DMS 273 treated with DMSO at 0.1 percent for 48 hours (cell line): ENCODE measurements around the gene SS18.
"Not testable (repeated sequence)": the region's sequence is repeated elsewhere in the genome, so short reads cannot be mapped to it uniquely, and the experiment has no call there.

ENCODE experiments used
- DNase-seq: peaks from one replicate; lab custom pipeline; 2025; lab: John Stamatoyannopoulos, UW

The SS18 gene

GRCh38 chr18:26090130-26091046 lies at the start of gene SS18:
TSS of gene SS18 (minus strand) at chr18:26090613. CDS start at chr18:26090569, 44 bp downstream.
- DNase-seq, result peak; percentile 75

GRCh38 chr18:26135548-26135947 lies 45.1 kb upstream of the SS18 start:
- peak; percentile 72 for DNase-seq

- no peak for DNase-seq
Measured at GRCh38 chr18:26134107-26134506, 43.7 kb upstream of the SS18 start.

GRCh38 chr18:26133652-26134051 lies 43.2 kb upstream of the SS18 start, which contains the start of gene PSMA8:
TSS of gene PSMA8 (plus strand) at chr18:26133869. CDS start at chr18:26133966, 97 bp downstream.
- no peak for DNase-seq

GRCh38 chr18:26128192-26128591 lies 37.8 kb upstream of the SS18 start:
- not testable (repeated sequence) for DNase-seq

- no peak for DNase-seq
Measured at GRCh38 chr18:26127786-26128185, 37.4 kb upstream of the SS18 start.

GRCh38 chr18:26121994-26122393 lies 31.6 kb upstream of the SS18 start:
- not testable (repeated sequence) for DNase-seq

GRCh38 chr18:26121476-26121875 lies 31.1 kb upstream of the SS18 start:
- no peak for DNase-seq

GRCh38 chr18:26119246-26119645 lies 28.8 kb upstream of the SS18 start:
- DNase-seq, result no peak

GRCh38 chr18:26104035-26104434 lies 13.6 kb upstream of the SS18 start:
- no peak for DNase-seq

GRCh38 chr18:26103579-26103978 lies 13.2 kb upstream of the SS18 start:
- no peak for DNase-seq

GRCh38 chr18:26097563-26097962 lies 7.2 kb upstream of the SS18 start:
- DNase-seq, result no peak

GRCh38 chr18:26096852-26097251 lies 6.4 kb upstream of the SS18 start:
- DNase-seq, result no peak

GRCh38 chr18:26091047-26091630 lies 726 bp upstream of the SS18 start:
- no peak for DNase-seq

- no peak for DNase-seq
Measured at GRCh38 chr18:26089293-26090129, 902 bp downstream of the SS18 start.

GRCh38 chr18:26088487-26088886 lies 1.9 kb downstream of the SS18 start:
- DNase-seq, result no peak

- no peak for DNase-seq
Measured at GRCh38 chr18:26086959-26087358, 3.5 kb downstream of the SS18 start.

GRCh38 chr18:26085056-26085455 lies 5.4 kb downstream of the SS18 start:
- no peak for DNase-seq

- DNase-seq, result no peak
Measured at GRCh38 chr18:26083099-26083498, 7.3 kb downstream of the SS18 start.

- no peak for DNase-seq
Measured at GRCh38 chr18:26082475-26082874, 7.9 kb downstream of the SS18 start.

- no peak for DNase-seq
Measured at GRCh38 chr18:26074246-26074645, 16.2 kb downstream of the SS18 start.

- DNase-seq, result no peak
Measured at GRCh38 chr18:26073758-26074157, 16.7 kb downstream of the SS18 start.
